Astrocyte of the spinal cord (primary cell): ENCODE data around the gene IL11RA.
A peak's percentile ranks its signal among the peaks of the same experiment; 100 is the strongest.
"Not testable (repeated sequence)": the region's sequence is repeated elsewhere in the genome, so short reads cannot be mapped to it uniquely, and the experiment has no call there.

Experiments
- DNase-seq: peaks from one replicate; pipeline ENCODE4 v3.0.0; 2011; ENCODE audit warnings: low read depth, low spot score
- H3K4me3 ChIP-seq: 2 replicates; pipeline ENCODE4 v1.5.1; 2011; ENCODE audit warnings: low read depth, mild to moderate bottlenecking, low read length, moderate library complexity
- in situ Hi-C: cut with HindIII; loops from 2 replicates; pipeline ENCODE4 v1.10.0; 2017; ENCODE audit warnings: low sequenced_read_pairs
- TF ChIP-seq, protein P1 (sequence below): IDR thresholded peaks from 2 replicates; pipeline ENCODE4 v1.5.1; 2012; ENCODE audit warnings: low read depth, mild to moderate bottlenecking, low read length, inconsistent platforms

The IL11RA gene

DNA sequence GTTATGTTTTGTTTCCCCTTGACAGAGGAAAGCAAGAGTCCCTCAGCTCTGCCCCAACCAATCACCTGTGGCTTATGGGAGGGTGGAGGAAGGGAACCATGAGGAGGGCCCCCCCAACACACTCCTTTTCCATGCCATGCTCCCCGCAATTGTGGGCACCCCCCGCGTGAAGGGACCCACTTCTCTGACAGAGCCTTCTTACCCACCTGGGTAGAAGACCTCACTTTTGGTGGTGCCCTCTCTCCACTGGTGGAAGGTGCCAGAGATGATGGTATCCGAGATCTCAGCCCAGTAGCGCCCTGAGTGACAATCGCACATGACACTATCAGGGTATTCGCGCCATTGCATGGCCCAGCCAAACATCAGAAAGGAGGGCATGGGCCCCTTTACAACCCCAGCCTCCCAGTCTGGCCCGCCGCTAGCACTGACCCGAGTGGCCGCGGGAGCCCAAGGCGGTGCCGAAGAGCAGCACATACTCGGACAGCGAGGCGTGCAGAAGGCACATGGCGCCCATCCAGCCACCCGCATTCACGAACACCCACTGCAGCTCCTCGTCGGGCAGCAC is 15.1 kb upstream of the IL11RA start:
- in situ Hi-C loops: no loop called here
- peak overlapping the region; percentile 72 for H3K4me3 ChIP-seq
- TF ChIP-seq, protein P1, sequence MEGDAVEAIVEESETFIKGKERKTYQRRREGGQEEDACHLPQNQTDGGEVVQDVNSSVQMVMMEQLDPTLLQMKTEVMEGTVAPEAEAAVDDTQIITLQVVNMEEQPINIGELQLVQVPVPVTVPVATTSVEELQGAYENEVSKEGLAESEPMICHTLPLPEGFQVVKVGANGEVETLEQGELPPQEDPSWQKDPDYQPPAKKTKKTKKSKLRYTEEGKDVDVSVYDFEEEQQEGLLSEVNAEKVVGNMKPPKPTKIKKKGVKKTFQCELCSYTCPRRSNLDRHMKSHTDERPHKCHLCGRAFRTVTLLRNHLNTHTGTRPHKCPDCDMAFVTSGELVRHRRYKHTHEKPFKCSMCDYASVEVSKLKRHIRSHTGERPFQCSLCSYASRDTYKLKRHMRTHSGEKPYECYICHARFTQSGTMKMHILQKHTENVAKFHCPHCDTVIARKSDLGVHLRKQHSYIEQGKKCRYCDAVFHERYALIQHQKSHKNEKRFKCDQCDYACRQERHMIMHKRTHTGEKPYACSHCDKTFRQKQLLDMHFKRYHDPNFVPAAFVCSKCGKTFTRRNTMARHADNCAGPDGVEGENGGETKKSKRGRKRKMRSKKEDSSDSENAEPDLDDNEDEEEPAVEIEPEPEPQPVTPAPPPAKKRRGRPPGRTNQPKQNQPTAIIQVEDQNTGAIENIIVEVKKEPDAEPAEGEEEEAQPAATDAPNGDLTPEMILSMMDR: no peak
- DNase-seq: no peak

DNA sequence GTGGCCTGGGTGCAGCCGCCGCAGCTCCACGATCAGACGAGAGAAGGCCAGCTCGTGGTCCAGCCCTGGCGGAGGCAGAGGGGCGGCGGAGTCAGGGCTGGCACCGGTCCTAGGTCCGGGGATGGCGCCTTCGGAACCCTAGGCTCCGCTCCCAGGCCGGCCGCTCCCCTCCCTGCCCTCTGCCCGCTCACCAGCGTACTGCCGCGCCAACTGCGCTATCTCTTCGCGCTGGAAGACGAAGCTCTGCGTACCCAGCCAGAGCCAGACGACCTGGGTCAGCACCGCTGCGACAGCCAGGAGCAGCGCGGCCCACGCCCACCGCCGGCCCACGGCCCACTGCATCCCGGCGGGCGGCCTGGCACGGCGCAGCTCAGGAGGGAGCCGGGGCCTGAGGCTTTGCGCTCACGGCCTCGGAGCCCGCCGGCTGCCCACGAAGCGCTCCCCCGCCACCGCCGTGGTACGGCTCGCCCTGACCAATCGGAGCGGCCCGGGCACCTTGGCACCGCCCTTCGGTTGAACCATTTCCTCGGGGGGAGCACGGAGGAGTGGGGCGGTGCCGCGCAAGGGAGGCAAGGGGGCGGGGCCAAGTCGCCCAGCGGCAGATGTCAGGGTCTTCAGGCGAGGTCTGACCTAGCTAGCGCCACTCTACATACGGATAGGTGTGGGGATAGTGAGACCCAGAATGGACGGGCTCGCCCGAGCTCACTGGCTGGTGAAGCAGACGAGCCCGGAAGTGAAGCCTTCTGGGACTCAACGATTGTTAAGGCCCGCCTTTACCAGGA is 14.4 kb upstream of the IL11RA start, which contains the start of gene SIGMAR1:
Gene SIGMAR1 (minus strand): TSS at position 432 of the 782 bp plus-strand sequence. CDS start 90 bp downstream, at position 342.
- TF ChIP-seq, protein P1: no peak
- peak within 1 kb of the TSS; percentile 72 for H3K4me3 ChIP-seq
- in situ Hi-C loops: no loop called here
- DNase-seq: peak; percentile 93

DNA sequence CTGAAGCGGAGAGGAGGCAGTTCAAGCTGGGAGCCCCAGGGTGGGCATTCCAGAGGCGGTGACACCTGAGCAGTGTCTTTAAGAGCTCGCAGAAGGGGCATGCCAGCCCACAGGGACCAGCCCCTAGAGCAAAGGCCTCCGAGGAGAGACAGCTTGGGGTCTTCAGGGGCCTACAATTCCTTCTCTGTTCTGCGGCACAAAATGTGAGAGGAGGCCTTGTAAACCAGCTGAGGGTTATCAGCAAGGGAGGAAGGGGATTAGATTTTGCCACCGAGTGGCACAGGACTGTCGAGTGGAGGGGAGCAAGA is 13.9 kb upstream of the IL11RA start:
- no peak for DNase-seq
- peak overlapping the region; percentile 72 for H3K4me3 ChIP-seq
- in situ Hi-C loops: no loop called here
- TF ChIP-seq, protein P1: no peak

DNA sequence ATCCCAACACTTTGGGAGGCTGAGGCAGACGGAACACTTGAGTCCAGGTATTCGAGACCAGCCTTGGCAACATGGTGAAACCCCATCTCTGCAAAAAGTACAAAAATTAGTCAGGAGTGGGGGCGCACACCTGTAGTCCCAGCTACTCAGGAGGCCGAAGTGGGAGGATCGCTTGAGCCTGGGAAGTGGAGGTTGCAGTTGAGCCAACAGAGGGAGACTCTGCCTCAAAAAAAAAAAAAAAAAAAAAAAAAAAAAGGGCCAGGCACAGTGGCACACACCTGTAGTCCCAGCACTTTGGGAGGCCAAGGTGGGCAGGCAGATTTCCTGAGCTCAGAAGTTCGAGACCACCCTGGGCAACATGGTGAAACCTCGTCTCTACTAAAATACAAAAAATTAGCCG is 12.7 kb upstream of the IL11RA start:
- H3K4me3 ChIP-seq, in situ Hi-C loops, DNase-seq: not testable (repeated sequence)

DNA sequence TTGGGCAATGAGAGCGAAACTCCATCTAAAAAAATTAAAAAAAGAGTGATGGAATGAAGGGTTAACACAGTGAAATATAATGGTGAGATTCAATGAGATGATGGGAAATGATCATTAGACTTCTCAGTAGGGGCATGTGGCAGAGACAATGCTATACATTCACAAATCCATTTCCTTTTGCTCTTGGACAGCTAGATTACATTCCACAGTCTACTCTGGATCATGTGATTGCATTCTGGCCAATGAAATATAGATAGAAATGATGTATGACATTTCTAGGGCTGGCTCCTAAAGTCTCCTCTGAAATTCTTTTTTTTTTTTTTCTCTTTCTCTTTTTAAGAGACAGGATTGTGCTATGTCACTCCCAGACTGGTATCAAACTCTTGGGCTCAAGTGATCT is 9.3 kb upstream of the IL11RA start:
- TF ChIP-seq, protein P1: no peak
- no peak overlapping the region for H3K4me3 ChIP-seq
- no peak for DNase-seq
- in situ Hi-C loops: no loop called here

DNA sequence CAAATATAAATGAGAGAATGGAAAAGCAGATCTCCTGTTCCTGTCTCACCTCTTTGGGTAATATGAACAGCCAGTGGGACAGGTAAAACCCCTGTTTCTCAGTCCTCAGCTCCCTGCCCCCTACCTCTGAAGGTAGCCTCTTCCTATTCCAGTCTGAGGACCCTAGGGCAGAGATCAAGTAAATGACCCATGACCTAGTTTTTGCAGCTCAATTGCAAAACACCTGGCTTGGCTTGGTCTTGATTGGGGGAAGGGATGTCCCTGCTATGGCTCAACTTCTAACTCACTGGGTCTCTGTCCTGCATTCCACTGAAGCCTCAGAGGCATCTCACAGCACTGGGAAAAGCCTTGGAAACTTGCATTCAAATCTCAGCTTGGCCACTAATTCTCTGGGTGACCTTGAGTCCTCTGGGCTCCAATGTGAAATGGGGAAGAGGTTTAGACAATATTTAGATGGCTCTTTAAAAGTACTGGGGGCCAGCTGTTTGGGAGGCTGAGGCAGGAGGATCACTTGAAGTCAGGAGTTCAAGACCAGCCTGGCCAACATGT is 7.1 kb upstream of the IL11RA start:
- TF ChIP-seq, protein P1: no peak
- no peak overlapping the region for H3K4me3 ChIP-seq
- in situ Hi-C loops: no loop called here
- DNase-seq: no peak
